ELF-1 (cell line): Measurements from ENCODE around the gene TRHDE.

ENCODE experiments used
- DNase-seq: peaks from one replicate; pipeline ENCODE4 v3.0.0-alpha.2; 2016; ENCODE audit warnings: low read depth, low spot score

TRHDE gene

GRCh38 chr12:72313806-72314205 is 41.6 kb downstream of the TRHDE start:
- no peak for DNase-seq

- DNase-seq, result no peak
Observed at GRCh38 chr12:72315858-72316257, 43.7 kb downstream of the TRHDE start.

- DNase-seq, result no peak
Observed at GRCh38 chr12:72318341-72318740, 46.2 kb downstream of the TRHDE start.

GRCh38 chr12:72323881-72324280 is 51.7 kb downstream of the TRHDE start:
- no peak for DNase-seq

- peak; percentile 25 for DNase-seq
Observed at GRCh38 chr12:72330301-72330700, 58.1 kb downstream of the TRHDE start.

GRCh38 chr12:72330784-72331183 is 58.6 kb downstream of the TRHDE start:
- DNase-seq, result no peak

- DNase-seq, result no peak
Observed at GRCh38 chr12:72337382-72337781, 65.2 kb downstream of the TRHDE start.

GRCh38 chr12:72337946-72338345 is 65.8 kb downstream of the TRHDE start:
- no peak for DNase-seq

GRCh38 chr12:72338437-72338836 is 66.3 kb downstream of the TRHDE start:
- DNase-seq, result no peak

GRCh38 chr12:72346363-72346944 is 74.3 kb downstream of the TRHDE start:
- DNase-seq, result peak; percentile 87

GRCh38 chr12:72349491-72349890 is 77.3 kb downstream of the TRHDE start:
- no peak for DNase-seq

GRCh38 chr12:72359416-72359815 is 87.2 kb downstream of the TRHDE start:
- DNase-seq, result no peak

GRCh38 chr12:72365151-72365550 is 93.0 kb downstream of the TRHDE start:
- no peak for DNase-seq

GRCh38 chr12:72366255-72366654 is 94.1 kb downstream of the TRHDE start:
- no peak for DNase-seq

GRCh38 chr12:72368298-72368697 is 96.1 kb downstream of the TRHDE start:
- no peak for DNase-seq

GRCh38 chr12:72368719-72369422 is 96.7 kb downstream of the TRHDE start:
- no peak for DNase-seq

GRCh38 chr12:72369423-72369959 is 97.3 kb downstream of the TRHDE start:
- DNase-seq, result no peak

GRCh38 chr12:72380441-72380840 is 108.3 kb downstream of the TRHDE start:
- no peak for DNase-seq

- no peak for DNase-seq
Observed at GRCh38 chr12:72388322-72388721, 116.2 kb downstream of the TRHDE start.

- DNase-seq, result no peak
Observed at GRCh38 chr12:72390146-72390545, 118.0 kb downstream of the TRHDE start.

GRCh38 chr12:72406111-72406510 is 133.9 kb downstream of the TRHDE start:
- no peak for DNase-seq

GRCh38 chr12:72432037-72432604 is 160.0 kb downstream of the TRHDE start:
- DNase-seq, result no peak

GRCh38 chr12:72433298-72433697 is 161.1 kb downstream of the TRHDE start:
- no peak for DNase-seq
